Measurements from ENCODE around the gene CACNA1A. TPM values are rescaled to one million over a fixed set of nuclear protein-coding genes. Genes with fewer than 3 reads are reported as not detected.

CACNA1A gene
- polyA plus RNA-seq, 1 donor (not counting 4 experiments of a cell fraction or from before 2014, with no cell fraction given), result not detected

DNA sequence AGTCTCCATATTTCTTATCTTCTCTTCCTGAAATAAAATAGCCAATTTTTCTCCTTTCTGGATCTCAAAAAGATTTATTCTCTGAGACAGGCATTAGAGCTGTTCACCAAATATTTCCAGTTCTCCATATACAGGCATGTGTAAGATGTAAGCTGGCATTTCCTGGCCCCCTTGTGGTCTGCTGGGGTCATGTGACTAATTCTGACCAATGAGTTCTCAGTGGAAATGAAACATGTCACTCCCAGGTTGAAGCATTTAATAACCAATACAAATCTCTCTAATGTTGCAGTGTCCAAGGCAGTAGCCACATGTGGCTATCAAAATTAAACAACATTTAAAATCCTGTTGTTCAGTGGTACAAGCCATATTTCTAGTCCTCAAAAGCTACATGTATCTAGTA lies 14.8 kb upstream of the CACNA1A start:
- Histone ChIP-seq H3K4me2 (ENCODE audit: control insufficient read depth, extremely low read depth, insufficient read depth, low read depth, low read length) (no peak overlapping the region), H4K20me1 (ENCODE audit: control insufficient read depth, extremely low read depth, insufficient read depth, low read length) (no peaks in the 10 kb centered on the region), H3K36me3 (ENCODE audit: control insufficient read depth in 2 of 2, extremely low read depth in 1 of 2, insufficient read depth in 2 of 2, low read length in 2 of 2) (no peaks in the 10 kb centered on the region), H3K9me3 (ENCODE audit: control insufficient read depth, low read depth, low read length) (no peaks in the 10 kb centered on the region), H3K4me1 (ENCODE audit: control insufficient read depth, extremely low read depth, insufficient read depth, low read length) (no peaks in the 10 kb centered on the region), H3K9me1 (ENCODE audit: control insufficient read depth, extremely low read depth, insufficient read depth, low read length) (no peaks in the 10 kb centered on the region), H2AFZ (ENCODE audit: control insufficient read depth, low read length) (no peak overlapping the region), H3K4me3 (ENCODE audit: control insufficient read depth in 2 of 3, extremely low read depth in 1 of 3, insufficient read depth in 2 of 3, low read depth in 1 of 3, low read length in 3 of 3) (no peak overlapping the region), H3K9ac (ENCODE audit: control insufficient read depth, extremely low read depth, insufficient read depth, low read length) (no peak overlapping the region), H3K27me3 (ENCODE audit: control insufficient read depth, extremely low read depth, insufficient read depth, low read length) (no peaks in the 10 kb centered on the region), H3K79me2 (ENCODE audit: control insufficient read depth, insufficient read depth, low read length) (no peaks in the 10 kb centered on the region), H3K27ac (ENCODE audit: control insufficient read depth, insufficient read depth, low read length) (no peak overlapping the region)
- DNase-seq (ENCODE audit: low read depth, low spot score) (no peak), FAIRE-seq (no peak)
- dilution Hi-C loops (cut with MboI; ENCODE audit: extremely low pct_ligation_motif_present, low sequenced_read_pairs), result no loop called here
- TF ChIP-seq CTCF (optimal IDR thresholded peaks at IDR 0.05 in 1 of 3, IDR thresholded peaks at IDR 0.05 in 1 of 3, conservative IDR thresholded peaks at IDR 0.05 in 1 of 3; ENCODE audit: extremely low read depth in 1 of 3, insufficient read depth in 2 of 3, low read length in 3 of 3) (no peak), EZH2 (IDR thresholded peaks at IDR 0.05; ENCODE audit: low read length) (no peak)

GRCh38 chr19:13511947-13512346 lies 5.7 kb upstream of the CACNA1A start:
- dilution Hi-C loops (cut with MboI; ENCODE audit: extremely low pct_ligation_motif_present, low sequenced_read_pairs), result no loop called here
- Histone ChIP-seq H3K27ac (ENCODE audit: control insufficient read depth, insufficient read depth, low read length) (no peak overlapping the region), H2AFZ (ENCODE audit: control insufficient read depth, low read length) (no peak overlapping the region), H3K4me1 (ENCODE audit: control insufficient read depth, extremely low read depth, insufficient read depth, low read length) (no peaks in the 10 kb centered on the region), H3K9me3 (ENCODE audit: control insufficient read depth, low read depth, low read length) (no peaks in the 10 kb centered on the region), H4K20me1 (ENCODE audit: control insufficient read depth, extremely low read depth, insufficient read depth, low read length) (no peaks in the 10 kb centered on the region), H3K27me3 (ENCODE audit: control insufficient read depth, extremely low read depth, insufficient read depth, low read length) (peaks cover 20% of the 10 kb centered on the region), H3K9me1 (ENCODE audit: control insufficient read depth, extremely low read depth, insufficient read depth, low read length) (no peaks in the 10 kb centered on the region), H3K4me3 (ENCODE audit: control insufficient read depth in 2 of 3, extremely low read depth in 1 of 3, insufficient read depth in 2 of 3, low read depth in 1 of 3, low read length in 3 of 3) (no peak overlapping the region), H3K4me2 (ENCODE audit: control insufficient read depth, extremely low read depth, insufficient read depth, low read depth, low read length) (no peak overlapping the region), H3K9ac (ENCODE audit: control insufficient read depth, extremely low read depth, insufficient read depth, low read length) (no peak overlapping the region), H3K36me3 (ENCODE audit: control insufficient read depth in 2 of 2, extremely low read depth in 1 of 2, insufficient read depth in 2 of 2, low read length in 2 of 2) (no peaks in the 10 kb centered on the region), H3K79me2 (ENCODE audit: control insufficient read depth, insufficient read depth, low read length) (no peaks in the 10 kb centered on the region)
- DNase-seq (ENCODE audit: low read depth, low spot score) (no peak), FAIRE-seq (no peak)
- TF ChIP-seq CTCF (optimal IDR thresholded peaks at IDR 0.05 in 1 of 3, IDR thresholded peaks at IDR 0.05 in 1 of 3, conservative IDR thresholded peaks at IDR 0.05 in 1 of 3; ENCODE audit: extremely low read depth in 1 of 3, insufficient read depth in 2 of 3, low read length in 3 of 3) (no peak), EZH2 (IDR thresholded peaks at IDR 0.05; ENCODE audit: low read length) (no peak)

All from keratinocyte (primary cell).